Caco-2 (cell line): ENCODE results near the gene PDE4DIP. TPM values are rescaled to one million over a fixed set of nuclear protein-coding genes. Genes with fewer than 3 reads are reported as not detected.
"Not testable (repeated sequence)": the region's sequence is repeated elsewhere in the genome, so short reads cannot be mapped to it uniquely, and the experiment has no call there.

Experiments
- BruUV-seq: library from RNA; stranded (reverse); fragments of 400-500 nt; replicated peaks from 2 replicates; lab custom pipeline; 2021; lab: Mats Ljungman, UMichigan
- CTCF ChIA-PET: fragments of 300-600 bp; sonication (Branson Sonifier 250); formaldehyde crosslinking; loops from one replicate; lab custom pipeline; 2022; ENCODE audit warnings: antibody characterized with exemption; lab: Charles Lee
- POLR2A ChIA-PET: fragments of 300-600 bp; sonication (Branson Sonifier 250); formaldehyde crosslinking; loops from one replicate; lab custom pipeline; 2022; ENCODE audit warnings: antibody characterized with exemption; lab: Charles Lee
- DNase-seq, 2 experiments: peaks; one replicate each; pipeline versions ENCODE4 v3.0.0 to v3.0.0-alpha.2; 2020 to 2022
- H3K27me3 ChIP-seq: replicated peaks from 2 replicates; pipeline ENCODE4 v1.6.0; 2011; ENCODE audit warnings: low read length; ENCODE audit not compliant: control insufficient read depth, insufficient read depth
- H3K36me3 ChIP-seq: 2 replicates; pipeline ENCODE4 v1.5.1; 2011; ENCODE audit warnings: low read length; ENCODE audit not compliant: control insufficient read depth, insufficient read depth
- H3K4me1 ChIP-seq: fragments of 250-450 bp; sonication (Bioruptor Pico); 2 replicates; pipeline ENCODE4 v1.5.1; 2020; ENCODE audit warnings: mild to moderate bottlenecking
- H3K4me3 ChIP-seq: 2 replicates; pipeline ENCODE4 v1.5.1; 2011; ENCODE audit warnings: low read depth, mild to moderate bottlenecking, control low read depth, low read length
- H3K9me3 ChIP-seq: fragments of 250-450 bp; sonication (Bioruptor Pico); 2 replicates; pipeline ENCODE4 v1.5.1; 2020; ENCODE audit warnings: mild to moderate bottlenecking, moderate library complexity
- H3K27ac Mint-ChIP-seq: one replicate; pipeline ENCODE4 v1.8.0; 2022; ENCODE audit warnings: mixed read lengths; ENCODE audit not compliant: unreplicated experiment
- H3K27me3 Mint-ChIP-seq: one replicate; pipeline ENCODE4 v1.8.0; 2022; ENCODE audit warnings: mixed read lengths; ENCODE audit not compliant: insufficient read depth, unreplicated experiment
- H3K36me3 Mint-ChIP-seq: one replicate; pipeline ENCODE4 v1.8.0; 2022; ENCODE audit warnings: mild to moderate bottlenecking, mixed read lengths; ENCODE audit not compliant: insufficient read depth, unreplicated experiment
- H3K4me1 Mint-ChIP-seq: one replicate; pipeline ENCODE4 v1.8.0; 2022; ENCODE audit warnings: low read depth, mixed read lengths; ENCODE audit not compliant: unreplicated experiment
- H3K4me3 Mint-ChIP-seq: one replicate; pipeline ENCODE4 v1.8.0; 2022; ENCODE audit warnings: mild to moderate bottlenecking, moderate library complexity, mixed read lengths; ENCODE audit not compliant: unreplicated experiment
- H3K9me3 Mint-ChIP-seq: one replicate; pipeline ENCODE4 v1.8.0; 2022; ENCODE audit warnings: mixed read lengths; ENCODE audit not compliant: unreplicated experiment
- intact Hi-C: fragments of 100-400 bp; cut with micrococcal nuclease; formaldehyde crosslinking; loops from one replicate; pipeline ENCODE4 v1.10.0; 2022; ENCODE audit not compliant: unreplicated experiment
- total RNA-seq: library from RNA; stranded (reverse); gene quantifications from 2 replicates; pipeline ENCODE4 v1.2.3, GENCODE V29; 2022

PDE4DIP gene
- total RNA-seq, 1 experiment from 2014 or later = 30.8 TPM

DNA sequence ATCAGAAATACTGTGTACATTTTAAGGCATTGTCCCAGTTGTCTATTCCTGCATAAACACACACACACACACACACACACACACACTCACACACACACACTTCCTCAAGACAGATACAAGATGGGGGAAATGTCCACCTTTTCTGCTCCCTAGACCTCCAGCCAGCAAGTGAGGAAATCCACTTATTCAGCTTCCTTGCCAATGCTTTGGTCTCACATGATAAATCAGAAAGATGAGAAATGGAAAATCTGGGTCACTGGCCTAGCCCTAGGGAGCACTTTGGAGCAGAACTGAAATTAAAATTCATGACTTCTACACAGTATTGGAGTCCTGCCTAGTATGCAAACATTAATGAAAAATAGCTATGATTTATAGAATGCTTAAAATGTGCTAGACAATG lies 15.3 kb upstream of the PDE4DIP start:
- H3K4me3 ChIP-seq, DNase-seq, H3K36me3 ChIP-seq, POLR2A ChIA-PET, CTCF ChIA-PET, H3K27ac Mint-ChIP-seq, H3K4me1 ChIP-seq, BruUV-seq, H3K4me3 Mint-ChIP-seq, H3K27me3 Mint-ChIP-seq, H3K9me3 Mint-ChIP-seq, intact Hi-C loops, H3K27me3 ChIP-seq, H3K9me3 ChIP-seq, H3K36me3 Mint-ChIP-seq, H3K4me1 Mint-ChIP-seq: not testable (repeated sequence)

DNA sequence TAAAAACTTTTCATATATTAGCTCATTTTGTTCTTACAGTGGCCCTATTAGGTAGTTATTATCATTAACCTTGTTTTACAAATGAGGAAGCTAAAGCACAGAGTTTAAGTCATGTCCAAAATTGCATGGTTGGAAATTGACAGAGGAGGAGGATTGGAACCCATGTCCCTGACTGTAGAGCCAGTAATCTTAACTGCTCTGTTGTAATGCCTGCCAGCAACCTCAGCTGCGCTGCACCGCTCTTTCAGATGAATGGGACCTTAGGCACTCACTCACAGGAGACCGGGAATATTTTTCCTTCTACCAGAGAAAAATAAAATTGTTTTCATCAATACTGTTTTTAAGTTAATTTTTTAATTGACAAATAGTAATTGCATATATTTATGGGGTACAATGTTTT lies 14.9 kb upstream of the PDE4DIP start:
- H3K27ac Mint-ChIP-seq, CTCF ChIA-PET, intact Hi-C loops: not testable (repeated sequence)

DNA sequence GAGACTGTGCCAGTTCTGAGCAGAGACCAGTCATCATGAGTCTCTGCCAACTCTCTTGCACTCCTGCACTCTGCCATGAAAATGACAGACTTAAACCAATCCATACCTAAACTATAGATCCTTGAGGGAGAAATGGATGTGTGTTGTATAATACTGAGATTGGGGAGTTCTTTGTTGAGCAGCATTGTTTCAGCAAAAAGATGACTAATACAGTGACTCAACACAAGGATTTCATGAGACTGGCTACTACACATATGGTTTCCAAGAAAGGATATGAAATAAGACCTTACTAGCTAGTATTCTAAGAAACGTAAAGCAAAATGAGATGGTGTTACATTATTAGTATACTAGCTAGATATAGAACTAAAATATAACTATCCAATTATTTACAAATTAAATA lies 3.0 kb upstream of the PDE4DIP start:
- H3K4me1 ChIP-seq, H3K4me3 Mint-ChIP-seq, POLR2A ChIA-PET, DNase-seq, H3K36me3 Mint-ChIP-seq, H3K9me3 ChIP-seq, intact Hi-C loops, CTCF ChIA-PET, H3K27ac Mint-ChIP-seq, H3K9me3 Mint-ChIP-seq, H3K4me1 Mint-ChIP-seq, H3K27me3 ChIP-seq, BruUV-seq, H3K4me3 ChIP-seq, H3K36me3 ChIP-seq, H3K27me3 Mint-ChIP-seq: not testable (repeated sequence)

More for the DNA sequence above, 14.9 kb upstream of the PDE4DIP start:
- H3K4me3 Mint-ChIP-seq, POLR2A ChIA-PET, H3K36me3 Mint-ChIP-seq, H3K9me3 Mint-ChIP-seq, BruUV-seq, H3K9me3 ChIP-seq, H3K27me3 Mint-ChIP-seq, H3K4me1 ChIP-seq, H3K4me1 Mint-ChIP-seq, H3K4me3 ChIP-seq, H3K27me3 ChIP-seq, H3K36me3 ChIP-seq, DNase-seq: not testable (repeated sequence)

DNA sequence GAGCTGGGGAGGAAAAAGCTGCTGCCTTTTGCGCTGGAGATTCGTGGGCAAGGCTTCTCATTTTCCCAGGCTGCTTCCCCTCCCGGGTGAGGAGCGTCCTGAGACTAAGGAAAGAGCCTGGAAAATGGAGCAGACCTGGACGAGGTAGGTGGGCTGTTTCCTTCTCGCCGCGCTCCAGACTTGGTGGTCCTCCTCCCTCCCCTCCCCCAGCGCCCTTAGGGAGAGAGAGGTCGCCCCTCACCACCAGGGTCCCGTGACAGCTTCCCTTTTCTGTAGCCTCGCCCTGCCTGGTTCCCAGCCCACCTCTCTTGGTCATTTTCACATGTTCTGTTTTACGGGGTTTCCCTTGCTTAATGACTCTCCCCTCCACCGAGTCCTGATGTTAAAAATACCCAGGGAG lies 423 bp downstream of the PDE4DIP start:
- CTCF ChIA-PET = not testable (repeated sequence)

DNA sequence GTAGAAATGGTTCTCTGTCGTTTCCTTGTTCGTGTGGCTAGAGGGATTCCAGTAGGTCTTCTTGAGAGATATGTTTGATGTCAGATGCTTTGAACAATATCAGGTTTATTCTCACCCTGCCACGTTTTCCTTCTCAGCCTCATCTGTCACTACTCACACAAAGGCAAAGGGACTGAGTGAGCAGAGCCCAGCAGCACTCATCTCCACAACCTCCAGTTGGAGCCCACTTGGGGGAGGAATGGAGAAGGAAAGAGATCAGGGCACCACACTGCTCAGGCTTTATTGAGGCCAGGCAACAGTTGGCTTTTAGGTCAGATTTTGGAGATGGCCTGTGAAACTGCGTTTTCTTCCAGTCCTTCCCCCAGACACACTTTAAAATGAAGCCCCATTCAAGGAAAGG lies 840 bp downstream of the PDE4DIP start:
- DNase-seq, H3K9me3 ChIP-seq, H3K4me3 ChIP-seq, H3K27me3 Mint-ChIP-seq, H3K4me3 Mint-ChIP-seq, H3K4me1 Mint-ChIP-seq, CTCF ChIA-PET, H3K27me3 ChIP-seq, H3K36me3 Mint-ChIP-seq, H3K27ac Mint-ChIP-seq, H3K4me1 ChIP-seq, H3K36me3 ChIP-seq, BruUV-seq, H3K9me3 Mint-ChIP-seq, intact Hi-C loops, POLR2A ChIA-PET: not testable (repeated sequence)

More for the DNA sequence above, 423 bp downstream of the PDE4DIP start:
- H3K4me1 ChIP-seq, H3K36me3 ChIP-seq, H3K27me3 ChIP-seq, POLR2A ChIA-PET, DNase-seq, H3K9me3 Mint-ChIP-seq, H3K36me3 Mint-ChIP-seq, BruUV-seq, H3K9me3 ChIP-seq, H3K4me1 Mint-ChIP-seq, H3K27me3 Mint-ChIP-seq, H3K27ac Mint-ChIP-seq, intact Hi-C loops, H3K4me3 Mint-ChIP-seq, H3K4me3 ChIP-seq: not testable (repeated sequence)

DNA sequence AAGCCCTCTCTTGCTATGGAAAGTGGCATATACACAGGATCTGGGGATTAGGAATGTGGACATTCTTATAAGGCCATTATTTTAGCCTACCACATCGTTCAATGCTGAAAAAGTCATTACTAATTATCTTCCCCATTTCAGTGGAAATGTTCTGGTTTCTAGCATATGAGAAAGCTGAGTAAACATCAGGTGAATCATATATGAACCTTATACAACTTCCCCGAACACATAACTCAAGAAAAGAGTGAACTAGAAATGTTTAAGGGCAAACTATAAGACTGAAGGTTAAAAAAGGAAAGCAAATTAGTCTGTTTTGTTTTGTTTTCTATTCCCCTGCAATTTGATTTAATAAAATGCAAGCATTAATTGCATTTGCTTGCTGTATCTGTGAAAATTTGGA lies 6.1 kb downstream of the PDE4DIP start:
- DNase-seq, H3K27ac Mint-ChIP-seq, H3K4me1 Mint-ChIP-seq, BruUV-seq, intact Hi-C loops, H3K9me3 ChIP-seq, H3K27me3 ChIP-seq, CTCF ChIA-PET, H3K36me3 Mint-ChIP-seq, H3K4me1 ChIP-seq, H3K4me3 Mint-ChIP-seq, H3K27me3 Mint-ChIP-seq, H3K9me3 Mint-ChIP-seq, POLR2A ChIA-PET, H3K4me3 ChIP-seq, H3K36me3 ChIP-seq: not testable (repeated sequence)

DNA sequence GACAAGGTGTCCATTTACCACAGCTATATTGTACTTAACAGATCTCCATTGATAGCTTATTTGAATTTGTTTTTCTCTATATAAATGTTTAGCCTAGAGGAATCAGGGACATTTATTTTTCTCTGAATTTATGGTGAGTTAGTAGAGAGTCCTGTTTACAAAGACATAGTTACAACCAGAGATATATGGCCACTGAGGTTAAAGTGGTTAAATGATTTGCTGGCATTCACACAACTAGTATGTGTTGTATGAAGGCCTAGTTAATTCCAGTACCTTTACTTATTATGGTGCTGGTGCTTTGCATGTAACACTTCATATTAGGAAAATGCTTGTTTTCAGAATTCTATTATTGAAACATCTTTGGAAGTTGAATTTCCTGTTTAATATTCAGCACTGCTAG lies 6.6 kb downstream of the PDE4DIP start:
- H3K9me3 Mint-ChIP-seq, H3K4me1 Mint-ChIP-seq, H3K36me3 ChIP-seq, H3K27ac Mint-ChIP-seq, H3K4me3 Mint-ChIP-seq, CTCF ChIA-PET, H3K27me3 ChIP-seq, H3K9me3 ChIP-seq, intact Hi-C loops, POLR2A ChIA-PET, DNase-seq, H3K27me3 Mint-ChIP-seq, BruUV-seq, H3K4me3 ChIP-seq, H3K36me3 Mint-ChIP-seq, H3K4me1 ChIP-seq: not testable (repeated sequence)
